H9 (cell line): ENCODE measurements around the gene PFN3. TPM values are rescaled to one million over a fixed set of nuclear protein-coding genes. Genes with fewer than 3 reads are reported as not detected.

Experiments used
- DNase-seq: peaks from one replicate; pipeline ENCODE4 v3.0.0-alpha.2; 2017
- H2AFZ ChIP-seq: one replicate; pipeline ENCODE4 v1.6.1; 2013; ENCODE audit warnings: mild to moderate bottlenecking, low read length, control low read depth, moderate library complexity
- H2AK5ac ChIP-seq: 2 replicates; pipeline ENCODE4 v1.6.1; 2013; ENCODE audit warnings: low read length, control low read depth, mixed read lengths; ENCODE audit not compliant: insufficient read length
- H2BK120ac ChIP-seq: one replicate; pipeline ENCODE4 v1.6.1; 2013; ENCODE audit warnings: low read depth, mild to moderate bottlenecking, low read length, control low read depth, inconsistent platforms; ENCODE audit not compliant: poor library complexity, severe bottlenecking
- H2BK12ac ChIP-seq: 2 replicates; pipeline ENCODE4 v1.6.1; 2013; ENCODE audit warnings: low read length, control low read depth, mixed read lengths, low read depth; ENCODE audit not compliant: insufficient read length
- H2BK15ac ChIP-seq: 2 replicates; pipeline ENCODE4 v1.6.1; 2013; ENCODE audit warnings: low read depth, low read length, control low read depth
- H2BK20ac ChIP-seq: one replicate; pipeline ENCODE4 v1.6.1; 2013; ENCODE audit warnings: low read depth, mild to moderate bottlenecking, low read length, control low read depth, inconsistent platforms; ENCODE audit not compliant: poor library complexity, severe bottlenecking
- H2BK5ac ChIP-seq: 2 replicates; pipeline ENCODE4 v1.6.1; 2013; ENCODE audit warnings: low read length, control low read depth, mixed read lengths; ENCODE audit not compliant: insufficient read length
- H3K14ac ChIP-seq: 2 replicates; pipeline ENCODE4 v1.6.1; 2013; ENCODE audit warnings: low read length, control low read depth; ENCODE audit not compliant: insufficient read depth
- H3K18ac ChIP-seq: 2 replicates; pipeline ENCODE4 v1.6.1; 2013; ENCODE audit warnings: low read depth, mild to moderate bottlenecking, mixed read lengths, low read length, control low read depth; ENCODE audit not compliant: insufficient read length
- H3K23ac ChIP-seq: 2 replicates; pipeline ENCODE4 v1.6.1; 2013; ENCODE audit warnings: low read length, control low read depth, mixed read lengths, low read depth; ENCODE audit not compliant: insufficient read length
- H3K23me2 ChIP-seq: 2 replicates; pipeline ENCODE4 v1.6.1; 2013; ENCODE audit warnings: low read depth, mild to moderate bottlenecking, mixed read lengths, low read length, control low read depth; ENCODE audit not compliant: insufficient read length, poor library complexity, severe bottlenecking
- H3K27ac ChIP-seq: 2 replicates; pipeline ENCODE4 v1.5.1; 2013; ENCODE audit warnings: low read length, control low read depth, mixed read lengths, low read depth; ENCODE audit not compliant: insufficient read length
- H3K27me3 ChIP-seq: 2 replicates; pipeline ENCODE4 v1.6.1; 2013; ENCODE audit warnings: low read length, control low read depth, inconsistent platforms; ENCODE audit not compliant: insufficient read depth
- H3K4ac ChIP-seq: 2 replicates; pipeline ENCODE4 v1.6.1; 2013; ENCODE audit warnings: low read depth, mild to moderate bottlenecking, control low read depth, inconsistent platforms, low read length, moderate library complexity
- H3K4me1 ChIP-seq: 2 replicates; pipeline ENCODE4 v1.6.1; 2013; ENCODE audit warnings: low read length, control low read depth, inconsistent platforms; ENCODE audit not compliant: insufficient read depth
- H3K4me2 ChIP-seq: 2 replicates; pipeline ENCODE4 v1.6.1; 2013; ENCODE audit warnings: low read length, control low read depth, mixed read lengths; ENCODE audit not compliant: insufficient read length, insufficient read depth
- H3K56ac ChIP-seq: 2 replicates; pipeline ENCODE4 v1.6.1; 2013; ENCODE audit warnings: low read depth, mild to moderate bottlenecking, mixed read lengths, low read length, control low read depth; ENCODE audit not compliant: insufficient read length
- H3K79me1 ChIP-seq: 2 replicates; pipeline ENCODE4 v1.6.1; 2013; ENCODE audit warnings: low read depth, mild to moderate bottlenecking, moderate library complexity, low read length, control low read depth, inconsistent platforms; ENCODE audit not compliant: insufficient read depth, poor library complexity, severe bottlenecking
- H3K79me2 ChIP-seq: 2 replicates; pipeline ENCODE4 v1.6.1; 2013; ENCODE audit warnings: low read length, control low read depth, inconsistent platforms; ENCODE audit not compliant: insufficient read depth
- H3K9ac ChIP-seq: 2 replicates; pipeline ENCODE4 v1.6.1; 2013; ENCODE audit warnings: low read length, control low read depth, mixed read lengths; ENCODE audit not compliant: insufficient read length; ENCODE audit errors: extremely low read depth
- H3K9me3 ChIP-seq: one replicate; pipeline ENCODE4 v1.6.1; 2013; ENCODE audit warnings: low read depth, low read length, inconsistent platforms; ENCODE audit not compliant: control insufficient read depth
- H3T11ph ChIP-seq: one replicate; pipeline ENCODE4 v1.6.1; 2013; ENCODE audit warnings: mild to moderate bottlenecking, low read length, control low read depth, inconsistent platforms
- H4K20me1 ChIP-seq: one replicate; pipeline ENCODE4 v1.6.1; 2013; ENCODE audit not compliant: control insufficient read depth, insufficient read length, insufficient read depth
- H4K5ac ChIP-seq: 2 replicates; pipeline ENCODE4 v1.6.1; 2013; ENCODE audit warnings: low read depth, mild to moderate bottlenecking, mixed read lengths, low read length, control low read depth; ENCODE audit not compliant: insufficient read length
- H4K8ac ChIP-seq: replicated peaks from 2 replicates; pipeline ENCODE4 v1.6.1; 2013; ENCODE audit warnings: low read length, control low read depth, mixed read lengths, low read depth; ENCODE audit not compliant: insufficient read length
- H4K91ac ChIP-seq: 2 replicates; pipeline ENCODE4 v1.6.1; 2013; ENCODE audit warnings: low read depth, mild to moderate bottlenecking, moderate library complexity, mixed read lengths, low read length, control low read depth; ENCODE audit not compliant: insufficient read length
- H3K27ac Mint-ChIP-seq, 3 experiments: 2 replicates in 2 of 3; 3 replicates in 1 of 3; pipeline ENCODE4 v1.8.0; 2020 to 2021; ENCODE audit warnings: mixed read lengths in 3 of 3, mild to moderate bottlenecking in 1 of 3, moderate library complexity in 1 of 3
- H3K27me3 Mint-ChIP-seq: 2 replicates; pipeline ENCODE4 v1.8.0; 2021; ENCODE audit warnings: low read depth, mild to moderate bottlenecking, moderate library complexity, mixed read lengths
- H3K36me3 Mint-ChIP-seq, 3 experiments: 2 replicates in 2 of 3; 3 replicates in 1 of 3; pipeline ENCODE4 v1.8.0; 2020 to 2021; ENCODE audit warnings: low read depth in 3 of 3, mixed read lengths in 3 of 3; ENCODE audit not compliant: insufficient read depth in 1 of 3
- H3K4me1 Mint-ChIP-seq, 2 experiments: 2 replicates each; pipeline ENCODE4 v1.8.0; 2020; ENCODE audit warnings: mixed read lengths in 2 of 2
- H3K4me3 Mint-ChIP-seq, 2 experiments: 2 replicates in 1 of 2; 3 replicates in 1 of 2; pipeline ENCODE4 v1.8.0; 2020 to 2021; ENCODE audit warnings: mild to moderate bottlenecking in 2 of 2, mixed read lengths in 2 of 2, moderate library complexity in 1 of 2
- H3K9me3 Mint-ChIP-seq, 2 experiments: 2 replicates in 1 of 2; 3 replicates in 1 of 2; pipeline ENCODE4 v1.8.0; 2020; ENCODE audit warnings: mild to moderate bottlenecking in 2 of 2, mixed read lengths in 2 of 2, moderate library complexity in 1 of 2
- WGBS: extraction: QIAGEN DNeasy Blood & Tissue Kit; methylation state at CpG from one replicate; pipeline ENCODE4 v1.1.7; 2013; ENCODE audit warnings: missing lambda C conversion rate, low lambda C conversion rate, mixed read lengths; ENCODE audit not compliant: insufficient read length; ENCODE audit errors: extremely low coverage; 5-methylcytosine and 5-hydroxymethylcytosine counted together
- total RNA-seq: library from RNA; stranded (reverse); gene quantifications from 2 replicates; pipeline ENCODE4 v1.2.1, GENCODE V29; 2021
- TF ChIP-seq, protein P1 (sequence below): fragments of 200-600 bp; sonication (generic); conservative IDR thresholded peaks from 3 replicates; pipeline ENCODE4 v1.8.0; 2021; ENCODE audit warnings: antibody characterized with exemption, mild to moderate bottlenecking

PFN3 gene
- total RNA-seq, 1 experiment from 2014 or later = not detected

DNA sequence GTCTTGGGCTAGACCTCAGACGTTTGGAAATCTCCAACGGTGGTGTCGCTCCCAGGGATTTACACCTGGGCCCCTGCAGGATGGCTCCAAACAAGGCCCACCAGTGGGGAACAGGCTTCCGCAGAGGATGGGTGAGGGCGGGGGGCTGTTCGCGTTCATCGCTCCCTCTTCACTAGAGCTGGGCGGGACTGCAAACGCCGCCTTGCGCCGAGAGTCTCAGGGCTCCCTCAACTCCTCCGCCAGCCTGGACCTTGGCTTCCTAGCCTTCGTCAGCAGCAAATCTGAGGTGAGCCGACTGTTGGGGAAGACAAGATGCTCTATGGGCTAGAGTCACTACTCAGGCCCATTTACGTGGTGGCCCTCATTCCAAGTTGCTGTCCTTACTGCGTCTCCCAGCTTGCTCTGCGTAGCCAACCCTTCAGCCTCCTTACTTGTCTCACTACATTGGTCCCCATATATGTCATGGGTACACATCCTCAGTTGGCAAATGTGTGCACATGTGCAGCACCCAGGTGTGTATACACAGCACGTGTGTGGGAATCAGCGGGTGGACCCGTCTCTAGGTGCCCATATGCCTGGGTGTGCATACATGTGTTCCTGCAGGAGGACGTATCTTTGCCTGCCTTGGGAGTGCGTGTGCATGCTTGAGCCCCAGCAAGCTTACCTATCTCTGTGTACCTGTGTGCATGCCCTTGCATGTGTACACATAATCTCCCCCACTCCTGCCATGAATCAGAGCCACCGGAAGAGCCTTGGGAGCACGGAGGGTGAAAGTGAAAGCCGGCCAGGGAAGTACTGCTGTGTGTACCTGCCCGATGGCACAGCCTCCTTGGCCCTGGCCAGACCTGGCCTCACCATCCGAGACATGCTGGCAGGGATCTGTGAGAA lies 32.2 kb downstream of the PFN3 start:
- H4K5ac ChIP-seq = no peak overlapping the region
- no peaks in the 10 kb centered on the region for H4K20me1 ChIP-seq
- H3K4me1 Mint-ChIP-seq = peaks cover 35 to 65% of the 10 kb centered on the region in 2 experiments
- H3K4me3 Mint-ChIP-seq = peak overlapping the region; percentile 76 to 90
- H3T11ph ChIP-seq = no peak overlapping the region
- DNase-seq = no peak
- peaks cover 8 to 22% (median 8%) of the 10 kb centered on the region in 3 experiments for H3K36me3 Mint-ChIP-seq
- H3K56ac ChIP-seq = no peak overlapping the region
- TF ChIP-seq, protein P1, sequence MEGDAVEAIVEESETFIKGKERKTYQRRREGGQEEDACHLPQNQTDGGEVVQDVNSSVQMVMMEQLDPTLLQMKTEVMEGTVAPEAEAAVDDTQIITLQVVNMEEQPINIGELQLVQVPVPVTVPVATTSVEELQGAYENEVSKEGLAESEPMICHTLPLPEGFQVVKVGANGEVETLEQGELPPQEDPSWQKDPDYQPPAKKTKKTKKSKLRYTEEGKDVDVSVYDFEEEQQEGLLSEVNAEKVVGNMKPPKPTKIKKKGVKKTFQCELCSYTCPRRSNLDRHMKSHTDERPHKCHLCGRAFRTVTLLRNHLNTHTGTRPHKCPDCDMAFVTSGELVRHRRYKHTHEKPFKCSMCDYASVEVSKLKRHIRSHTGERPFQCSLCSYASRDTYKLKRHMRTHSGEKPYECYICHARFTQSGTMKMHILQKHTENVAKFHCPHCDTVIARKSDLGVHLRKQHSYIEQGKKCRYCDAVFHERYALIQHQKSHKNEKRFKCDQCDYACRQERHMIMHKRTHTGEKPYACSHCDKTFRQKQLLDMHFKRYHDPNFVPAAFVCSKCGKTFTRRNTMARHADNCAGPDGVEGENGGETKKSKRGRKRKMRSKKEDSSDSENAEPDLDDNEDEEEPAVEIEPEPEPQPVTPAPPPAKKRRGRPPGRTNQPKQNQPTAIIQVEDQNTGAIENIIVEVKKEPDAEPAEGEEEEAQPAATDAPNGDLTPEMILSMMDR = no peak
- H2AFZ ChIP-seq = no peak overlapping the region
- H2BK20ac ChIP-seq = no peak overlapping the region
- no peaks in the 10 kb centered on the region; the same call in 1 of the 2 replicates for H3K27me3 ChIP-seq
- no peak overlapping the region for H2AK5ac ChIP-seq
- H4K91ac ChIP-seq = no peak overlapping the region
- H3K23ac ChIP-seq = no peak overlapping the region
- no CpG with 5 or more reads among the region's 29 CpGs for WGBS
- peaks cover 25% of the 10 kb centered on the region for H3K27me3 Mint-ChIP-seq
- H3K4me2 ChIP-seq = peak overlapping the region; percentile 46
- no peak overlapping the region for H3K27ac ChIP-seq
- no peak overlapping the region for H2BK12ac ChIP-seq
- H2BK15ac ChIP-seq = no peak overlapping the region
- H3K9me3 Mint-ChIP-seq = no peaks in the 10 kb centered on the region; a peak in 1 of 5 replicates
- peaks cover 11% of the 10 kb centered on the region; the same call in 1 of the 2 replicates for H3K4me1 ChIP-seq
- no peaks in the 10 kb centered on the region for H3K79me1 ChIP-seq
- H3K23me2 ChIP-seq = peaks cover 10% of the 10 kb centered on the region
- no peaks in the 10 kb centered on the region for H3K79me2 ChIP-seq
- no peak overlapping the region for H2BK5ac ChIP-seq
- H3K4ac ChIP-seq = no peak overlapping the region
- H4K8ac ChIP-seq = no peak overlapping the region
- H3K27ac Mint-ChIP-seq = peak overlapping the region in 1 of 3 experiments; percentile 42; a peak in 1 of 7 replicates
- no peaks in the 10 kb centered on the region for H3K9me3 ChIP-seq
- H3K14ac ChIP-seq = no peak overlapping the region
- no peak overlapping the region for H3K9ac ChIP-seq
- H3K18ac ChIP-seq = no peak overlapping the region
- no peak overlapping the region for H2BK120ac ChIP-seq
